Measurements from ENCODE around the gene NAMPT.

DNA sequence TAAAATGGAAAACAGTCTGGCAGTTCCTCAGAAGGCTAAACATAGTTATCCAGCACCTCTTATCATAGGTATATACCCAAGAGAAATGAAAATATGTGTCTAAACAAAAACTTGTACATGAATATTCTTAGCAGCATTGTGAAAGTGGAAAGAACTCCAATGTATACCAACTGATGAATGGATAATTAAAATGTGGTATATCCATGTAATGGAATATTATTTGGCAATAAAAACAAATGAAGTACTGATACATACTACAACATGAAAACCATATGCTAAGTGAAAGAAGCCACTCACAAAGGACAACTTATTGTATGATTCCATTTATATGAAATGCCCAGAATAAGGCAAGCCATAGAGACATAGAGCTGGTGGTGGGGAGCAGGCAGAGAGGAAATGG lies 32.2 kb upstream of the NAMPT start:
- TF ChIP-seq POLR2A (IDR thresholded peaks at IDR 0.05; ENCODE audit: low read depth, low read length) (no peak), POLR2AphosphoS5 (IDR thresholded peaks at IDR 0.05; ENCODE audit: low read depth, low read length) (no peak)
